ENCODE results near the gene ITGB5.

ITGB5 gene

GRCh38 chr3:124747111-124747981 is 139.8 kb downstream of the ITGB5 start:
- no peak for DNase-seq

- DNase-seq = no peak
Measured at GRCh38 chr3:124745756-124746155, 141.4 kb downstream of the ITGB5 start.

- no peak for DNase-seq
Measured at GRCh38 chr3:124741027-124741426, 146.1 kb downstream of the ITGB5 start.

GRCh38 chr3:124731760-124732159 is 155.4 kb downstream of the ITGB5 start:
- DNase-seq = no peak

GRCh38 chr3:124730941-124731297 is 156.2 kb downstream of the ITGB5 start:
- peak; percentile 20 for DNase-seq

GRCh38 chr3:124730129-124730940 is 156.8 kb downstream of the ITGB5 start, which contains the start of gene UMPS:
Gene UMPS, plus strand, starts transcription at chr3:124730452. Its CDS starts 20 bp downstream, at chr3:124730472.
- DNase-seq = peak; percentile 95

GRCh38 chr3:124722589-124722988 is 164.6 kb downstream of the ITGB5 start:
- DNase-seq = no peak

GRCh38 chr3:124714223-124714853 is 172.8 kb downstream of the ITGB5 start:
- no peak for DNase-seq
